ENCODE results near the gene DNAJB6.

The DNAJB6 gene

DNA sequence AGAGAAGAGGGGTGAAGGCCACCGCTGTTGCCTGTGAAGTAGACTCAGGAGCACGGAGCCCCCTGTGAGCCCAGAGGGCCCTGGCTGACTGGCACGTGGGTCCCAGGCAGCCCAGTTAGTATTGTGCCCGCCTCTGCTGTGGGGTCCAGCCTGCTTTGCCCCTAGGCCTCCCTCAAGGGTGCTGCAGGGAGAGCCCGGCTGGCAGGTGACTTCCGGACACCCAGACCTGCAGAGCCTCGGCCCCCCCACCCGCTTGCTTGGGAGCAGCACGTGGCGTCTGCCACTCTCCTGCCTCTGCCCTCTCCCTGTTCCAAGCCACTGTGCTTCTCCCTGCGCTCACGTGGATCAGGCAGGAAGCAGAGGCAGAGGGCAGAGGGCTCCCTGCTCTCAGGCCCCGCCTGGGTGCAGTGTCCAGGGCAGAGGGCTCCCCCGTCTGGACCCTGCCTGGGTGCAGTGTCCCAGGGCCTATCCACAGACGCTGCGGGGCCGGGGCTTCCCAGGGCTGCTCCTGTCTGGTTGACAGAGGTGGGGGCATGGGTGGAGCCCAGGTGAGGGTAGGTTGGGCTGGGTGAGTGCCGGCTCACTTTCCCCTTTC is 88.4 kb downstream of the DNAJB6 start:
- TF ChIP-seq ESRRG (CRISPR knock-in tag; IDR thresholded peaks at IDR 0.05) (no peak), POU6F1 (CRISPR knock-in tag; IDR thresholded peaks at IDR 0.05; ENCODE audit: borderline replicate concordance, low read depth) (no peak), ZC3H10 (CRISPR knock-in tag; IDR thresholded peaks at IDR 0.05) (no peak), CREB5 (CRISPR knock-in tag; IDR thresholded peaks at IDR 0.05; ENCODE audit: low read depth) (no peak), ZFP30 (CRISPR knock-in tag; IDR thresholded peaks at IDR 0.05) (no peak), PPARA (CRISPR knock-in tag; IDR thresholded peaks at IDR 0.05; ENCODE audit: borderline replicate concordance) (no peak), ARNTL (CRISPR knock-in tag; IDR thresholded peaks at IDR 0.05; ENCODE audit: borderline replicate concordance, low read depth) (no peak), TCF4 (CRISPR knock-in tag; IDR thresholded peaks at IDR 0.05; ENCODE audit: borderline replicate concordance) (no peak), ZNF8 (CRISPR knock-in tag; IDR thresholded peaks at IDR 0.05) (no peak), PATZ1 (CRISPR knock-in tag; IDR thresholded peaks at IDR 0.05; ENCODE audit: borderline replicate concordance) (no peak), OSR1 (CRISPR knock-in tag; IDR thresholded peaks at IDR 0.05) (no peak), ZFP3 (CRISPR knock-in tag; IDR thresholded peaks at IDR 0.05) (no peak), ZNF70 (CRISPR knock-in tag; IDR thresholded peaks at IDR 0.05) (no peak), ISL1 (CRISPR knock-in tag; IDR thresholded peaks at IDR 0.05) (no peak), RARB (CRISPR knock-in tag; IDR thresholded peaks at IDR 0.05) (no peak), TOX (CRISPR knock-in tag; IDR thresholded peaks at IDR 0.05; ENCODE audit: borderline replicate concordance) (no peak)
- TF ChIP-seq, protein P1, sequence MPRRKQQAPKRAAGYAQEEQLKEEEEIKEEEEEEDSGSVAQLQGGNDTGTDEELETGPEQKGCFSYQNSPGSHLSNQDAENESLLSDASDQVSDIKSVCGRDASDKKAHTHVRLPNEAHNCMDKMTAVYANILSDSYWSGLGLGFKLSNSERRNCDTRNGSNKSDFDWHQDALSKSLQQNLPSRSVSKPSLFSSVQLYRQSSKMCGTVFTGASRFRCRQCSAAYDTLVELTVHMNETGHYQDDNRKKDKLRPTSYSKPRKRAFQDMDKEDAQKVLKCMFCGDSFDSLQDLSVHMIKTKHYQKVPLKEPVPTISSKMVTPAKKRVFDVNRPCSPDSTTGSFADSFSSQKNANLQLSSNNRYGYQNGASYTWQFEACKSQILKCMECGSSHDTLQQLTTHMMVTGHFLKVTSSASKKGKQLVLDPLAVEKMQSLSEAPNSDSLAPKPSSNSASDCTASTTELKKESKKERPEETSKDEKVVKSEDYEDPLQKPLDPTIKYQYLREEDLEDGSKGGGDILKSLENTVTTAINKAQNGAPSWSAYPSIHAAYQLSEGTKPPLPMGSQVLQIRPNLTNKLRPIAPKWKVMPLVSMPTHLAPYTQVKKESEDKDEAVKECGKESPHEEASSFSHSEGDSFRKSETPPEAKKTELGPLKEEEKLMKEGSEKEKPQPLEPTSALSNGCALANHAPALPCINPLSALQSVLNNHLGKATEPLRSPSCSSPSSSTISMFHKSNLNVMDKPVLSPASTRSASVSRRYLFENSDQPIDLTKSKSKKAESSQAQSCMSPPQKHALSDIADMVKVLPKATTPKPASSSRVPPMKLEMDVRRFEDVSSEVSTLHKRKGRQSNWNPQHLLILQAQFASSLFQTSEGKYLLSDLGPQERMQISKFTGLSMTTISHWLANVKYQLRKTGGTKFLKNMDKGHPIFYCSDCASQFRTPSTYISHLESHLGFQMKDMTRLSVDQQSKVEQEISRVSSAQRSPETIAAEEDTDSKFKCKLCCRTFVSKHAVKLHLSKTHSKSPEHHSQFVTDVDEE (CRISPR knock-in tag; IDR thresholded peaks at IDR 0.05): no peak
- peak; percentile 16 for ATAC-seq

DNA sequence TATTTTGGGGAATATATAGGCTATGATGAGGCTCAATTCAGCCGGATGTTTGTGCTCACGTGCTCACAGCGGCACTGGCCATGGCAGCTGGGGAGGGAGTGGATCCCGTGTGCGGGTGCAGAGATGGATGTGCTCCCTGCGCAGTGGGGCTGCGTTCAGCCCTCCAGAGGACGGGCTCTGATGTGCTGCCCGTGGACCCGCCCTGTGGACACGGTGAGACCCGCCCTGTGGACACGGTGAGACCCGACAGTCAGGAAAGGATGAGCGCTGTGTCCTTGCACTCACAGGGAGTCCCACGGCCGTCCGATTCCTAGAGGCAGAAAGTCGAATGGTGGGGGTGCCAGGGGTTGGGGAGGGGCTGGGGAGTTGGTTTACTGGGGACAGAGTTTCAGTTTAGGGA is 89.0 kb downstream of the DNAJB6 start:
- TF ChIP-seq CREB5 (CRISPR knock-in tag; IDR thresholded peaks at IDR 0.05; ENCODE audit: low read depth): no peak
- no peak for TF ChIP-seq ZNF565 (CRISPR knock-in tag; conservative IDR thresholded peaks at IDR 0.05; ENCODE audit: low read depth)
- no peak for TF ChIP-seq OSR1 (CRISPR knock-in tag; IDR thresholded peaks at IDR 0.05)
- no peak; the same call in 2 of the 3 replicates for ATAC-seq

GRCh38 chr7:157426463-157427301 is 89.9 kb downstream of the DNAJB6 start:
- TF ChIP-seq TCF4 (CRISPR knock-in tag; IDR thresholded peaks at IDR 0.05; ENCODE audit: borderline replicate concordance) (no peak), ISL1 (CRISPR knock-in tag; IDR thresholded peaks at IDR 0.05) (no peak), PPARA (CRISPR knock-in tag; IDR thresholded peaks at IDR 0.05; ENCODE audit: borderline replicate concordance) (no peak), GLIS3 (CRISPR knock-in tag; IDR thresholded peaks at IDR 0.05) (no peak)
- no peak for ATAC-seq

All from SK-N-SH treated with all-trans-retinoic acid at 6 μM for 48 hours (cell line).